Tibial artery (tissue), 4 donors: ENCODE measurements around the gene ACR.

Experiments used
- DNase-seq, 2 donors: peaks; one replicate each; pipeline ENCODE4 v3.0.0-alpha.2; 2019
- H3K27ac ChIP-seq, 2 donors: fragments of 200-600 bp; sonication (generic) in 1 of 2; 1 replicate in 1 of 2; 2 replicates in 1 of 2; pipeline ENCODE4 v1.5.1; 2018 to 2019; ENCODE audit warnings: mild to moderate bottlenecking in 1 of 2
- H3K27me3 ChIP-seq, 2 donors: fragments of 200-600 bp; sonication (generic) in 1 of 2; one replicate each; pipeline versions ENCODE4 v1.5.1 to v1.6.0; 2016 to 2019
- H3K36me3 ChIP-seq, 3 donors: fragments of 200-600 bp; sonication (generic) in 2 of 3; one replicate each; pipeline ENCODE4 v1.5.1; 2016 to 2019; ENCODE audit warnings: mild to moderate bottlenecking in 2 of 3
- H3K4me1 ChIP-seq, 4 donors: fragments of 200-600 bp; sonication (generic) in 2 of 4; 1 replicate in 3 of 4; 2 replicates in 1 of 4; pipeline ENCODE4 v1.5.1; 2016 to 2019
- H3K4me3 ChIP-seq, 2 donors: fragments of 200-600 bp; sonication (generic) in 1 of 2; 1 replicate in 1 of 2; 2 replicates in 1 of 2; pipeline ENCODE4 v1.5.1; 2018 to 2019; ENCODE audit warnings: mild to moderate bottlenecking in 2 of 2
- H3K9me3 ChIP-seq, 3 donors: fragments of 200-600 bp; sonication (generic) in 1 of 3; one replicate each; pipeline ENCODE4 v1.5.1; 2016 to 2019
- CTCF ChIP-seq, 2 experiments: fragments of 200-600 bp in 1 of 2; fragments of 450-650 bp in 1 of 2; IDR thresholded peaks; one replicate each; pipeline ENCODE4 v1.5.1; 2017 to 2019; ENCODE audit warnings: antibody characterized with exemption in 2 of 2, mild to moderate bottlenecking in 1 of 2, moderate library complexity in 1 of 2
- intact Hi-C: fragments of 100-400 bp; cut with DNase I; formaldehyde crosslinking; loops from one replicate; pipeline ENCODE4 v1.15.0; 2023; ENCODE audit warnings: low total_unique reads

The ACR gene

GRCh38 chr22:50713008-50713385 lies 25.0 kb upstream of the ACR start:
- DNase-seq = no peak
- no peaks in the 10 kb centered on the region for H3K4me1 ChIP-seq
- intact Hi-C loops = no loop called here
- no peak for TF ChIP-seq CTCF (IDR thresholded peaks at IDR 0.05)
- H3K4me3 ChIP-seq = no peak overlapping the region
- no peaks in the 10 kb centered on the region for H3K9me3 ChIP-seq
- H3K36me3 ChIP-seq = no peaks in the 10 kb centered on the region
- H3K27ac ChIP-seq = no peak overlapping the region
- H3K27me3 ChIP-seq = peaks cover 0 to 2% of the 10 kb centered on the region in 2 donors

- intact Hi-C loops = no loop called here
- DNase-seq = no peak
- Histone ChIP-seq H3K4me3 (no peak overlapping the region), H3K27me3 (peaks cover 0 to 4% of the 10 kb centered on the region in 2 donors), H3K4me1 (no peaks in the 10 kb centered on the region), H3K27ac (no peak overlapping the region), H3K9me3 (no peaks in the 10 kb centered on the region), H3K36me3 (no peaks in the 10 kb centered on the region)
- TF ChIP-seq CTCF (IDR thresholded peaks at IDR 0.05) = no peak
Measured at GRCh38 chr22:50713571-50714056, 24.4 kb upstream of the ACR start.

GRCh38 chr22:50714150-50714549 lies 23.9 kb upstream of the ACR start:
- Histone ChIP-seq H3K27me3 (peaks cover 0 to 8% of the 10 kb centered on the region in 2 donors), H3K9me3 (no peaks in the 10 kb centered on the region), H3K4me1 (no peaks in the 10 kb centered on the region), H3K4me3 (no peak overlapping the region), H3K27ac (no peak overlapping the region), H3K36me3 (no peaks in the 10 kb centered on the region)
- no peak for TF ChIP-seq CTCF (IDR thresholded peaks at IDR 0.05)
- DNase-seq = no peak
- intact Hi-C loops = no loop called here

- no peak overlapping the region for H3K27ac ChIP-seq
- DNase-seq = no peak
- no peaks in the 10 kb centered on the region for H3K9me3 ChIP-seq
Measured at GRCh38 chr22:50714631-50715179, 23.3 kb upstream of the ACR start.

GRCh38 chr22:50715250-50715649 lies 22.8 kb upstream of the ACR start:
- Histone ChIP-seq H3K27ac (no peak overlapping the region), H3K4me1 (peaks cover 0 to 4% (median 0%) of the 10 kb centered on the region in 4 donors), H3K4me3 (no peak overlapping the region), H3K9me3 (no peaks in the 10 kb centered on the region), H3K27me3 (peaks cover 0 to 19% of the 10 kb centered on the region in 2 donors), H3K36me3 (no peaks in the 10 kb centered on the region)
- DNase-seq = no peak
- TF ChIP-seq CTCF (IDR thresholded peaks at IDR 0.05) = no peak
- intact Hi-C loops = no loop called here

More at GRCh38 chr22:50714631-50715179, 23.3 kb upstream of the ACR start:
- intact Hi-C loops = no loop called here
- TF ChIP-seq CTCF (IDR thresholded peaks at IDR 0.05) = no peak
- H3K27me3 ChIP-seq = peaks cover 0 to 14% of the 10 kb centered on the region in 2 donors
- no peaks in the 10 kb centered on the region for H3K4me1 ChIP-seq
- no peak overlapping the region for H3K4me3 ChIP-seq
- H3K36me3 ChIP-seq = no peaks in the 10 kb centered on the region

GRCh38 chr22:50715776-50716175 lies 22.2 kb upstream of the ACR start:
- Histone ChIP-seq H3K4me3 (no peak overlapping the region), H3K9me3 (no peaks in the 10 kb centered on the region), H3K4me1 (peaks cover 0 to 9% (median 0%) of the 10 kb centered on the region in 4 donors), H3K36me3 (no peaks in the 10 kb centered on the region), H3K27me3 (peaks cover 0 to 24% of the 10 kb centered on the region in 2 donors), H3K27ac (no peak overlapping the region)
- intact Hi-C loops = no loop called here
- no peak for DNase-seq
- no peak for TF ChIP-seq CTCF (IDR thresholded peaks at IDR 0.05)
